SKM-1 (cell line): ENCODE data around the gene OR1G1.
"Not testable (repeated sequence)": the region's sequence is repeated elsewhere in the genome, so short reads cannot be mapped to it uniquely, and the experiment has no call there.

ENCODE experiments used
- DNase-seq: peaks from one replicate; lab custom pipeline; 2025; ENCODE audit not compliant: unreplicated experiment; lab: John Stamatoyannopoulos, UW

OR1G1 gene

GRCh38 chr17:3127451-3127850, at the start of gene OR1G1:
Gene OR1G1 (minus strand): TSS chr17:3127551. CDS start chr17:3127551, 0 bp downstream.
- DNase-seq = no peak

DNA sequence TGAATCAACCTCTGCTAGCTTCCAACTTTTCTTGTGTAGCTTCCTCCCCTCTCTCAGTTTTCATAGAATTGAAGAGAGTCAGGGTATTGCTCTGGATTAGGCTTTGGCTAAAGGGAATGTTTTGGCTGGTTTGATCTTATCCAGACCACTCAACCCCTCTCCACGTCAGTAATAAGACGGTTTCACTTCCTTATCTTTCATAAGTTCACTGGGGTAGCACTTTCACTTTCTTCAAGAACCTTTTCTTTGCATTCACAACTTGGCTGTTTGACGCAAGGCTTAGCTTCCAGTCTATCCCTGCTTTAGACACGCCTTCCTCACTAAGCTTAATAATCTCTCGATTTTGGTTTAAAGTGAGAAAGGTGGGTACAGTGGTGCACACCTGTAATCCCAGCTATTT, 40.2 kb upstream of the OR1G1 start:
- no peak for DNase-seq

- DNase-seq = no peak
Measured at GRCh38 chr17:3157218-3157617, 29.9 kb upstream of the OR1G1 start.

GRCh38 chr17:3137494-3137893, 10.1 kb upstream of the OR1G1 start:
- DNase-seq = not testable (repeated sequence)

GRCh38 chr17:3104322-3104721, 23.0 kb downstream of the OR1G1 start, which contains the start of gene OR1D2:
Gene OR1D2 (minus strand): TSS chr17:3104422. CDS start chr17:3092996, 11,426 bp downstream.
- DNase-seq = no peak
